Peyer's patch (tissue), 4 donors: ENCODE data around the gene FBXL19.

ENCODE experiments used
- POLR2A ChIP-seq, 2 donors: fragments of 450-650 bp; IDR thresholded peaks; one replicate each; pipeline ENCODE4 v1.5.1; 2017; ENCODE audit warnings: antibody characterized with exemption in 2 of 2, mild to moderate bottlenecking in 2 of 2, moderate library complexity in 2 of 2
- TF ChIP-seq, protein P1 (sequence below), 6 experiments: fragments of 450-650 bp in 4 of 6; fragments of 200-600 bp in 2 of 6; sonication (generic) in 1 of 6; IDR thresholded peaks; one replicate each; pipeline ENCODE4 v1.5.1; 2017 to 2019; ENCODE audit warnings: antibody characterized with exemption in 6 of 6, mild to moderate bottlenecking in 3 of 6, moderate library complexity in 1 of 6

DNA sequence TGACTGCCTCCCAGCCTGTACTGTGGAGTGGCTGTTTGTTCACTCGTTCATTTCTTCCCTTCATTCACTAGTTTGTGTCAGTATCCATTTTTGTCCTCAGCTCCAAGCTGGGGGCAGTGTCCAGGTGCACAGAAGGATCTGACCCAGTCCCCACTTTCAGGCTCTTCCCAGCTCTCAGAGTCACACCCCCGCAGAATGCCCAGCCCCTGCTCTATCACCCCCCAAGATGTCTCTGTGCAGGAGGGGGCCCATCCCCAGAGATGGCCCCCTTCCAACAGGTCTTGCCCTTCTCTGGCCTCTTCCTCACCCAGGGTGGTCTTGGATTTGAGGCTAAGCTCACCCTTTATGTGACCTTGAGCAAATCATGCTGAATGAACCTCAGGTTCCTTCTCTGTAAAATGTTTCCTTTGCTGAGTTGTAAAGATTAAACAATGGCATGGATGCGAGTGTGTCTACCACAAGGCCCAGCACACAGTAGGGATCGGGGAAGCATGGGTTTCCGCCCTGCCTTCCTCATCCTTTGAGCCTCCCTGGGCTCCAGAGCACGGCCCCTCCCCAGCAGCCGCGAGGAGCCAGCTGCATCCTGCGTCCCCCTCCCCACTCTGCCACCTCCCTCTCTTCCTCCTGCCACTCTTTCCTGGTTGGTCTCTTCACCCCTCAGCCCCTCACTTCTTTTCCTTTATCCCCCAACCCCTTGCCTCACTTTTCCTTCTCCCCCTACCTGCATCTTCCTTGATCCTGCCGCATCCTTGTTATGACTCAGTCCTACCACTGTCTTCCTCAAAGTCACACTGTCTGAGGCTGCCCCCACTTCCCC is 2.8 kb downstream of the FBXL19 start:
- TF ChIP-seq, protein P1, sequence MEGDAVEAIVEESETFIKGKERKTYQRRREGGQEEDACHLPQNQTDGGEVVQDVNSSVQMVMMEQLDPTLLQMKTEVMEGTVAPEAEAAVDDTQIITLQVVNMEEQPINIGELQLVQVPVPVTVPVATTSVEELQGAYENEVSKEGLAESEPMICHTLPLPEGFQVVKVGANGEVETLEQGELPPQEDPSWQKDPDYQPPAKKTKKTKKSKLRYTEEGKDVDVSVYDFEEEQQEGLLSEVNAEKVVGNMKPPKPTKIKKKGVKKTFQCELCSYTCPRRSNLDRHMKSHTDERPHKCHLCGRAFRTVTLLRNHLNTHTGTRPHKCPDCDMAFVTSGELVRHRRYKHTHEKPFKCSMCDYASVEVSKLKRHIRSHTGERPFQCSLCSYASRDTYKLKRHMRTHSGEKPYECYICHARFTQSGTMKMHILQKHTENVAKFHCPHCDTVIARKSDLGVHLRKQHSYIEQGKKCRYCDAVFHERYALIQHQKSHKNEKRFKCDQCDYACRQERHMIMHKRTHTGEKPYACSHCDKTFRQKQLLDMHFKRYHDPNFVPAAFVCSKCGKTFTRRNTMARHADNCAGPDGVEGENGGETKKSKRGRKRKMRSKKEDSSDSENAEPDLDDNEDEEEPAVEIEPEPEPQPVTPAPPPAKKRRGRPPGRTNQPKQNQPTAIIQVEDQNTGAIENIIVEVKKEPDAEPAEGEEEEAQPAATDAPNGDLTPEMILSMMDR (IDR thresholded peaks at IDR 0.05) = no peak
- no peak for TF ChIP-seq POLR2A (IDR thresholded peaks at IDR 0.05)
